Colonic mucosa (tissue), 4 donors: ENCODE results near the gene HYI. TPM values are rescaled to one million over a fixed set of nuclear protein-coding genes. Genes with fewer than 3 reads are reported as not detected.

ENCODE experiments used
- DNase-seq: peaks from one replicate; pipeline ENCODE4 v3.0.0-alpha.2; 2020
- H3K27ac ChIP-seq: fragments of 200-600 bp; one replicate; pipeline ENCODE4 v1.8.0; 2021
- H3K27me3 ChIP-seq: fragments of 200-600 bp; one replicate; pipeline ENCODE4 v1.8.0; 2021
- H3K36me3 ChIP-seq: fragments of 200-600 bp; one replicate; pipeline ENCODE4 v1.8.0; 2021
- H3K4me1 ChIP-seq: fragments of 200-600 bp; one replicate; pipeline ENCODE4 v1.8.0; 2021; ENCODE audit warnings: mild to moderate bottlenecking
- H3K4me3 ChIP-seq: fragments of 200-600 bp; one replicate; pipeline ENCODE4 v1.8.0; 2021
- H3K9ac ChIP-seq, 2 donors: one replicate each; pipeline ENCODE4 v1.7.0; 2013; ENCODE audit warnings: control low read depth in 2 of 2, low read depth in 2 of 2, low read length in 2 of 2
- H3K9me3 ChIP-seq: fragments of 200-600 bp; one replicate; pipeline ENCODE4 v1.8.0; 2021
- intact Hi-C: fragments of 100-400 bp; cut with DNase I; formaldehyde crosslinking; loops from one replicate; pipeline ENCODE4 v1.14.1; 2022
- total RNA-seq, 2 donors: library from RNA; stranded (reverse); fragmentation: NEBNext Ultra II Directional in 1 of 2; extraction: Animal tissue kit (Norgen Biotek cat#: 25700) in 1 of 2; gene quantifications; one replicate each; pipeline ENCODE4 v1.2.1, GENCODE V29; 2021
- TF ChIP-seq, protein P1 (sequence below): fragments of 200-600 bp; IDR thresholded peaks from one replicate; pipeline ENCODE4 v1.8.0; 2022; ENCODE audit warnings: antibody characterized with exemption, mild to moderate bottlenecking
- donor health status: healthy.
- donor health status: DM: no; HTN: no; CAD: no.
- donor health status: DM: no; HTN: no; CAD: no.

HYI gene
- total RNA-seq, 2 donors from 2014 or later: 50.8 to 55.6 TPM

- Histone ChIP-seq H3K4me1 (no peaks in the 10 kb centered on the region), H3K27ac (no peak overlapping the region), H3K27me3 (no peaks in the 10 kb centered on the region), H3K9me3 (no peaks in the 10 kb centered on the region), H3K36me3 (peaks cover 18% of the 10 kb centered on the region), H3K9ac (no peak overlapping the region), H3K4me3 (no peak overlapping the region)
- intact Hi-C loops: no loop called here
- DNase-seq: no peak
- TF ChIP-seq, protein P1, sequence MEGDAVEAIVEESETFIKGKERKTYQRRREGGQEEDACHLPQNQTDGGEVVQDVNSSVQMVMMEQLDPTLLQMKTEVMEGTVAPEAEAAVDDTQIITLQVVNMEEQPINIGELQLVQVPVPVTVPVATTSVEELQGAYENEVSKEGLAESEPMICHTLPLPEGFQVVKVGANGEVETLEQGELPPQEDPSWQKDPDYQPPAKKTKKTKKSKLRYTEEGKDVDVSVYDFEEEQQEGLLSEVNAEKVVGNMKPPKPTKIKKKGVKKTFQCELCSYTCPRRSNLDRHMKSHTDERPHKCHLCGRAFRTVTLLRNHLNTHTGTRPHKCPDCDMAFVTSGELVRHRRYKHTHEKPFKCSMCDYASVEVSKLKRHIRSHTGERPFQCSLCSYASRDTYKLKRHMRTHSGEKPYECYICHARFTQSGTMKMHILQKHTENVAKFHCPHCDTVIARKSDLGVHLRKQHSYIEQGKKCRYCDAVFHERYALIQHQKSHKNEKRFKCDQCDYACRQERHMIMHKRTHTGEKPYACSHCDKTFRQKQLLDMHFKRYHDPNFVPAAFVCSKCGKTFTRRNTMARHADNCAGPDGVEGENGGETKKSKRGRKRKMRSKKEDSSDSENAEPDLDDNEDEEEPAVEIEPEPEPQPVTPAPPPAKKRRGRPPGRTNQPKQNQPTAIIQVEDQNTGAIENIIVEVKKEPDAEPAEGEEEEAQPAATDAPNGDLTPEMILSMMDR: no peak
Observed at GRCh38 chr1:43445606-43446387, 7.9 kb downstream of the HYI start.

GRCh38 chr1:43444836-43445235 is 8.9 kb downstream of the HYI start:
- Histone ChIP-seq H3K9me3 (no peaks in the 10 kb centered on the region), H3K9ac (no peak overlapping the region), H3K27ac (no peak overlapping the region), H3K36me3 (peaks cover 15% of the 10 kb centered on the region), H3K4me3 (no peak overlapping the region), H3K27me3 (no peaks in the 10 kb centered on the region), H3K4me1 (no peaks in the 10 kb centered on the region)
- DNase-seq: no peak
- TF ChIP-seq, protein P1: no peak
- intact Hi-C loops: no loop called here

DNA sequence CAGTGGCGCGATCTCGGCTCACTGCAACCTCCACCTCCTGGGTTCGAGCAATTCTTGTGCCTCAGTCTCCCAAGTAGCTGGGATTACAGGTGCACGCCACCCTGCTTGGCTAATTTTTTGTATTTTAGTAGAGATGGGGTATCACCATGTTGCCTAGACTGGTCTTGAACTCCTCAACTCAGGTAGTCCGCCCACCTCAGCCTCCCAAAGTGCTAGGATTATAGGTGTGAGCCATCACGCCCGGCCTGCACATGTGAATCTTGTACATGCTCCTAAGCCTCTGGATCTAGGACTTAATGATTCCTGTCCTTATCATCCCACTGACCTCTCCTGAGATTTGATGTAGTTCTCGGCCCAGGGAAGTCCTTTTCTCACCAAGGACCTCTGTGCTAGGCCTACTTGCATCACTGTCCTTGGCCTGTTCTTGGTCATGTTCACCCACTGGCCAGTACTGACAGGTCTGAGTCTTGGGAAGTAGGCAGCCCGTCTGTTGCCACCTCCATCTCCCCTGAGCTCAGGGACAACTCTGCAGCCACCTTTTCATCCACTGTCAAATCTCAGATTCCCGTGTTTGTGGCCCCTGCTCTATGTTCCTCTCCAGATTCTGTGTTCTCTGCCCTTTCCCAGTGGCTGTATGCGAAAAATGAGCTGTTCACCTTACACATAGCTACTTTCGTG is 9.4 kb downstream of the HYI start:
- TF ChIP-seq, protein P1: no peak
- H3K4me3 ChIP-seq: no peak overlapping the region
- no peaks in the 10 kb centered on the region for H3K27me3 ChIP-seq
- H3K27ac ChIP-seq: no peak overlapping the region
- H3K9ac ChIP-seq: no peak overlapping the region
- DNase-seq: no peak
- H3K4me1 ChIP-seq: no peaks in the 10 kb centered on the region
- no peaks in the 10 kb centered on the region for H3K9me3 ChIP-seq
- intact Hi-C loops: no loop called here
- H3K36me3 ChIP-seq: peaks cover 10% of the 10 kb centered on the region

DNA sequence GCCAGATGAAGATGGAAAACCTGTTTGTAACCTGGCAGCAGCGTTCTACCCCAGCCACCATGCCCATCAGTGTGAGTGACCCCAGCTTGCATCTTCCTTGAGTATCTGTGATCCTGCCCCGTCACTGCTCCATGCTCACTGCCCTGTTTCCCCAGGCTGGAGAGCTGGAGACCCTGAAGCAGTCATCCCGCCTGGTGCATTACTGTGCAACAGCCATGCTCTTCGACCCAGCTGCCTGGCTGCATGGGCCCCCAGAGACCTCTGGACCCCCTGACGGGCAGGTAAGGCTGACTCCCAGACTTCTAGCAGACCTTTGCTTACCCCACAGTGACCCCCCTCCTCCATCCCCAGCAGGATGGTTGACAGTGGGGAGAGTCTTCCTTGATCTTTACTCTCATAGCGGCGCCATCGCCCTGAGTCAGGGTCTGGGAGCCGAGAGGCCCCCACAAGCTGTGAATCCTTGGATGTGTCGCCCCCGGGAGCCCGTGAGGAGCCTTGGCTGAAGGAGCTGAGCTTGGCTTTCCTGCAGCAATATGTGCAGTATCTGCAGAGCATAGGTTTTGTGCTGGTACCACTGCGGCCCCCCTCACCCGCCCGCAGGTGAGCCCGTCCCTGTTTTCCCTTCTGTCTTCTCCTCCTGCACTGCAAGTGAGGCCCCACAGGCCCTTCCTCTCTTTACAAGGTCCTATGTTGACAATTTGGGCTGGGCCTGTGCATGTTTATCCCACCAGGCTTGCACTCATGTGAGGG is 10.4 kb downstream of the HYI start:
- TF ChIP-seq, protein P1: no peak
- H3K4me3 ChIP-seq: no peak overlapping the region
- intact Hi-C loops: no loop called here
- H3K27ac ChIP-seq: no peak overlapping the region
- H3K9ac ChIP-seq: no peak overlapping the region
- H3K36me3 ChIP-seq: peaks cover 10% of the 10 kb centered on the region
- no peaks in the 10 kb centered on the region for H3K4me1 ChIP-seq
- no peaks in the 10 kb centered on the region for H3K9me3 ChIP-seq
- H3K27me3 ChIP-seq: no peaks in the 10 kb centered on the region
- no peak for DNase-seq

DNA sequence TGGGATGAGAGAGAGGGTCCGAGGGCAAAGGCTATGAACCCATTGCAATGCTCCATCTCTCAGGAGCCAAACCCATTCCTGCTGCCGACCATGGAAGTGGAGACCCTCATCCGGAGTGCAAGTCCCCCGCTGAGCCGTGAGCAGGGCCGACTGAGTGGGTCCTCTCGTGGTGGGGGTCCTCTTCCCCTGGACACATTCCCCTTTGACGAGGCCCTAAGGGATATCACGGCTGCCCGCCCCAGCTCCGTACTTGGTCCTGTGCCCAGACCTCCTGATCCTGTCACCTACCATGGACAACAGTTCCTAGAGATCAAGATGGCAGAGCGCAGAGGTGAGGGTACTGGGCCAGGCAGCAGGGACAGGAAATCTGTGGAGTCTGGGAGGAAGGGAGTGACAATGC is 11.0 kb downstream of the HYI start:
- intact Hi-C loops: no loop called here
- H3K36me3 ChIP-seq: peaks cover 6% of the 10 kb centered on the region
- H3K27ac ChIP-seq: no peak overlapping the region
- no peak for DNase-seq
- TF ChIP-seq, protein P1: no peak
- no peaks in the 10 kb centered on the region for H3K9me3 ChIP-seq
- no peaks in the 10 kb centered on the region for H3K27me3 ChIP-seq
- no peak overlapping the region for H3K4me3 ChIP-seq
- H3K4me1 ChIP-seq: no peaks in the 10 kb centered on the region
- no peak overlapping the region for H3K9ac ChIP-seq
